Esophagus muscularis mucosa (tissue), 3 donors: ENCODE measurements around the gene QSOX2.

ENCODE experiments used
- CTCF ChIP-seq, 3 experiments: fragments of 200-600 bp in 2 of 3; fragments of 450-650 bp in 1 of 3; sonication (generic) in 2 of 3; IDR thresholded peaks; one replicate each; pipeline ENCODE4 v1.5.1; 2017 to 2019; ENCODE audit warnings: antibody characterized with exemption in 3 of 3, mild to moderate bottlenecking in 2 of 3, moderate library complexity in 1 of 3
- POLR2A ChIP-seq: fragments of 450-650 bp; IDR thresholded peaks from one replicate; pipeline ENCODE4 v1.6.1; 2017; ENCODE audit warnings: antibody characterized with exemption, moderate library complexity, mild to moderate bottlenecking, low read depth

GRCh38 chr9:136262671-136263178 lies 17.1 kb upstream of the QSOX2 start:
- TF ChIP-seq POLR2A (no peak), CTCF (IDR thresholded peaks at IDR 0.05) (no peak)
